Smooth muscle cell (in vitro differentiated cells): Measurements from ENCODE around the gene FAM171A1. TPM values are rescaled to one million over a fixed set of nuclear protein-coding genes. Genes with fewer than 3 reads are reported as not detected.

ENCODE experiments used
- DNase-seq: peaks from one replicate; lab custom pipeline; 2025; ENCODE audit not compliant: unreplicated experiment; lab: John Stamatoyannopoulos, UW
- H2AFZ ChIP-seq: fragments of 200-600 bp; sonication (generic); 2 replicates; pipeline ENCODE4 v1.6.0; 2016; ENCODE audit warnings: antibody characterized with exemption, low read depth, mild to moderate bottlenecking
- H3F3A ChIP-seq: fragments of 200-600 bp; sonication (generic); 2 replicates; pipeline ENCODE4 v1.6.0; 2017; ENCODE audit warnings: antibody characterized with exemption, low read depth
- H3K27ac ChIP-seq: fragments of 200-600 bp; sonication (generic); 2 replicates; pipeline ENCODE4 v1.5.1; 2016; ENCODE audit warnings: low read depth, mild to moderate bottlenecking
- H3K27me3 ChIP-seq: fragments of 200-600 bp; sonication (generic); 2 replicates; pipeline ENCODE4 v1.6.1; 2016; ENCODE audit warnings: low read depth, mild to moderate bottlenecking
- H3K36me3 ChIP-seq: fragments of 200-600 bp; sonication (generic); 2 replicates; pipeline ENCODE4 v1.5.1; 2016; ENCODE audit warnings: low read depth
- H3K4me1 ChIP-seq: fragments of 200-600 bp; sonication (generic); 2 replicates; pipeline ENCODE4 v1.5.1; 2016; ENCODE audit warnings: low read depth
- H3K4me2 ChIP-seq: fragments of 200-600 bp; sonication (generic); 2 replicates; pipeline ENCODE4 v1.6.0; 2016; ENCODE audit warnings: mild to moderate bottlenecking
- H3K4me3 ChIP-seq: fragments of 200-600 bp; sonication (generic); 2 replicates; pipeline ENCODE4 v1.5.1; 2016; ENCODE audit warnings: mild to moderate bottlenecking
- H3K79me2 ChIP-seq: fragments of 200-600 bp; sonication (generic); 2 replicates; pipeline ENCODE4 v1.6.0; 2016; ENCODE audit warnings: low read depth, mild to moderate bottlenecking
- H3K9ac ChIP-seq: fragments of 200-600 bp; sonication (generic); 2 replicates; pipeline ENCODE4 v1.6.0; 2016; ENCODE audit warnings: low read depth
- H3K9me3 ChIP-seq: fragments of 200-600 bp; sonication (generic); replicated peaks from 2 replicates; pipeline ENCODE4 v1.5.1; 2016; ENCODE audit warnings: low read depth
- H4K20me1 ChIP-seq: fragments of 200-600 bp; sonication (generic); 2 replicates; pipeline ENCODE4 v1.6.0; 2016; ENCODE audit warnings: low read depth
- CTCF ChIP-seq: fragments of 200-600 bp; sonication (generic); IDR thresholded peaks from 2 replicates; pipeline ENCODE4 v1.5.1; 2017; ENCODE audit warnings: borderline replicate concordance, mild to moderate bottlenecking, antibody characterized with exemption; ENCODE audit not compliant: insufficient read depth, poor library complexity, severe bottlenecking
- WGBS: methylation state at CpG from one replicate; pipeline ENCODE4 v1.1.7; 2016; ENCODE audit warnings: low lambda C conversion rate; 5-methylcytosine and 5-hydroxymethylcytosine counted together
- polyA plus RNA-seq: library from polyadenylated mRNA; unstranded; fragments of >200 nt; fragmentation: Nextera tagmentation; extraction: Ambion mirVana; gene quantifications from 2 replicates; pipeline ENCODE4 v1.2.1, GENCODE V29; 2016
- total RNA-seq: library from RNA; depleted of rRNA; stranded (reverse); fragments of >200 nt; gene quantifications from 2 replicates; pipeline ENCODE4 v1.2.3, GENCODE V29; 2014

Gene FAM171A1
- total and polyA plus RNA-seq, 2 experiments from 2014 or later, result 25.5 to 37.2 TPM

- Histone ChIP-seq H3K9ac (no peak overlapping the region), H3K79me2 (no peaks in the 10 kb centered on the region), H3K27ac (no peak overlapping the region), H3K4me1 (no peaks in the 10 kb centered on the region), H3K27me3 (no peaks in the 10 kb centered on the region), H2AFZ (no peak overlapping the region), H4K20me1 (no peaks in the 10 kb centered on the region), H3K4me3 (no peak overlapping the region), H3K4me2 (no peak overlapping the region), H3K36me3 (no peaks in the 10 kb centered on the region), H3F3A (no peaks in the 10 kb centered on the region), H3K9me3 (no peaks in the 10 kb centered on the region)
- DNase-seq, result no peak
- WGBS, result 90% methylated on average over 5 of the region's 5 CpGs
- no peak for TF ChIP-seq CTCF
Measured at GRCh38 chr10:15180736-15181135, 190.4 kb downstream of the FAM171A1 start.

GRCh38 chr10:15176269-15176668, 194.8 kb downstream of the FAM171A1 start:
- no peaks in the 10 kb centered on the region for H3K79me2 ChIP-seq
- WGBS, result 95% methylated on average over 3 of the region's 3 CpGs
- no peaks in the 10 kb centered on the region for H3F3A ChIP-seq
- no peak overlapping the region for H3K4me2 ChIP-seq
- H3K4me1 ChIP-seq, result no peaks in the 10 kb centered on the region
- TF ChIP-seq CTCF, result no peak
- H3K27ac ChIP-seq, result no peak overlapping the region
- no peaks in the 10 kb centered on the region for H4K20me1 ChIP-seq
- no peak for DNase-seq
- no peak overlapping the region for H3K9ac ChIP-seq
- H3K9me3 ChIP-seq, result no peaks in the 10 kb centered on the region
- H3K36me3 ChIP-seq, result no peaks in the 10 kb centered on the region
- H2AFZ ChIP-seq, result no peak overlapping the region
- no peak overlapping the region for H3K4me3 ChIP-seq
- H3K27me3 ChIP-seq, result no peaks in the 10 kb centered on the region

- WGBS, result 91% methylated on average over 6 of the region's 6 CpGs
Measured at GRCh38 chr10:15175587-15175986, 195.5 kb downstream of the FAM171A1 start.

More at GRCh38 chr10:15175587-15175986, 195.5 kb downstream of the FAM171A1 start:
- Histone ChIP-seq H4K20me1 (no peaks in the 10 kb centered on the region), H3K79me2 (no peaks in the 10 kb centered on the region), H3K27ac (no peak overlapping the region), H3K9ac (no peak overlapping the region), H3F3A (no peaks in the 10 kb centered on the region), H2AFZ (no peak overlapping the region), H3K27me3 (no peaks in the 10 kb centered on the region), H3K4me2 (no peak overlapping the region), H3K9me3 (no peaks in the 10 kb centered on the region), H3K36me3 (no peaks in the 10 kb centered on the region), H3K4me1 (no peaks in the 10 kb centered on the region), H3K4me3 (no peak overlapping the region)
- TF ChIP-seq CTCF, result no peak
- DNase-seq, result no peak
